Transverse colon (tissue), 3 donors: ENCODE data around the gene RASL12.

Experiments used
- EP300 ChIP-seq: sonication (generic); formaldehyde crosslinking; IDR thresholded peaks from one replicate; pipeline ENCODE4 v1.6.1; 2017; ENCODE audit warnings: antibody characterized with exemption, low read depth
- POLR2A ChIP-seq: fragments of 450-650 bp; IDR thresholded peaks from one replicate; pipeline ENCODE4 v1.6.1; 2016; ENCODE audit warnings: antibody characterized with exemption, mild to moderate bottlenecking, moderate library complexity
- TF ChIP-seq, protein P1 (sequence below), 5 experiments: fragments of 200-600 bp in 3 of 5; fragments of 450-650 bp in 2 of 5; sonication (generic) in 3 of 5; IDR thresholded peaks; 1 replicate in 2 of 5; 2 replicates in 3 of 5; pipeline ENCODE4 v1.5.1; 2016 to 2017; ENCODE audit warnings: antibody characterized with exemption in 5 of 5, inconsistent platforms in 3 of 5, mild to moderate bottlenecking in 2 of 5, moderate library complexity in 1 of 5

DNA sequence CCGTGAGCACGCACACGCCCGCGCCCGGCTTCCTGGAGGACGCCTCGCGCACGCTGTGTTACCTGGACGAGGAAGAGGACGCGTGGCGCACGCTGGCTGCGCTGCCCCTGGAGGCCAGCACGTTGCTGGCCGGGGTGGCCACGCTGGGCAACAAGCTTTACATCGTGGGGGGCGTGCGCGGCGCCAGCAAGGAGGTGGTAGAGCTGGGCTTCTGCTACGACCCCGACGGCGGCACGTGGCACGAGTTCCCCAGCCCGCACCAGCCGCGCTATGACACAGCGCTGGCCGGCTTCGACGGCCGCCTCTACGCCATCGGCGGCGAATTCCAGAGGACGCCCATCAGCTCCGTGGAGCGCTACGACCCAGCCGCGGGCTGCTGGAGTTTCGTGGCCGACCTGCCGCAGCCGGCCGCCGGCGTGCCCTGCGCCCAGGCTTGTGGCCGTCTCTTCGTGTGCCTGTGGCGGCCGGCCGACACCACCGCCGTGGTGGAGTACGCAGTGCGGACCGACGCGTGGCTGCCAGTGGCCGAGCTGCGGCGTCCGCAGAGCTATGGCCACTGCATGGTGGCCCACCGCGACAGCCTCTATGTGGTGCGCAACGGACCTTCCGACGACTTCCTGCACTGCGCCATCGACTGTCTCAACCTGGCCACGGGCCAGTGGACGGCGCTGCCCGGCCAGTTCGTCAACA, 9.6 kb upstream of the RASL12 start:
- TF ChIP-seq, protein P1, sequence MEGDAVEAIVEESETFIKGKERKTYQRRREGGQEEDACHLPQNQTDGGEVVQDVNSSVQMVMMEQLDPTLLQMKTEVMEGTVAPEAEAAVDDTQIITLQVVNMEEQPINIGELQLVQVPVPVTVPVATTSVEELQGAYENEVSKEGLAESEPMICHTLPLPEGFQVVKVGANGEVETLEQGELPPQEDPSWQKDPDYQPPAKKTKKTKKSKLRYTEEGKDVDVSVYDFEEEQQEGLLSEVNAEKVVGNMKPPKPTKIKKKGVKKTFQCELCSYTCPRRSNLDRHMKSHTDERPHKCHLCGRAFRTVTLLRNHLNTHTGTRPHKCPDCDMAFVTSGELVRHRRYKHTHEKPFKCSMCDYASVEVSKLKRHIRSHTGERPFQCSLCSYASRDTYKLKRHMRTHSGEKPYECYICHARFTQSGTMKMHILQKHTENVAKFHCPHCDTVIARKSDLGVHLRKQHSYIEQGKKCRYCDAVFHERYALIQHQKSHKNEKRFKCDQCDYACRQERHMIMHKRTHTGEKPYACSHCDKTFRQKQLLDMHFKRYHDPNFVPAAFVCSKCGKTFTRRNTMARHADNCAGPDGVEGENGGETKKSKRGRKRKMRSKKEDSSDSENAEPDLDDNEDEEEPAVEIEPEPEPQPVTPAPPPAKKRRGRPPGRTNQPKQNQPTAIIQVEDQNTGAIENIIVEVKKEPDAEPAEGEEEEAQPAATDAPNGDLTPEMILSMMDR (IDR thresholded peaks at IDR 0.05) = no peak
- TF ChIP-seq EP300 = no peak
- no peak for TF ChIP-seq POLR2A
